ENCODE data around the gene TSKU.

DNA sequence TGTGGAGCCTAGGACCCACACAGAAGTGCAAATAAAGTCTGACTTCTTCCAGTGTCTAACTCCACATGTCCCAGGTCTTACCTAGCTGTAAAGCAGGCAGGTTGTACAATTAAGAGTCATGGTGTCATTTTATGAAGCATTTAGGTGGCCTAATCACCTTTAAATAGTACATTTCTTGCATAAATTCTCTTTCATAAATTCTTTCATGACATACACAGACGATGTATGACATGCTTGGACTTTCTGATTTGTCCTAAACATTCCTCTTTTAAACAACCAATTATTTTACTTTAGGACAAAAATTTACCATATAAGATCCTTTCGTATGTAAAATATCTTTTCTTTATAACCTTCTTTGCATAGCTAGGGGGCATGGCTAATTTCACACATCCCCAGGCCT, 31.3 kb downstream of the TSKU start:
- TF ChIP-seq CTCF (conservative IDR thresholded peaks at IDR 0.05; ENCODE audit: low read length) (no peak), EZH2phosphoT487 (IDR thresholded peaks at IDR 0.05; ENCODE audit: borderline replicate concordance) (no peak)

Data from Loucy (cell line).